ENCODE measurements around the gene JAKMIP1.

Gene JAKMIP1

GRCh38 chr4:6114601-6115000 lies 85.7 kb downstream of the JAKMIP1 start:
- DNase-seq: no peak

GRCh38 chr4:6114181-6114580 lies 86.2 kb downstream of the JAKMIP1 start:
- no peak for DNase-seq

- DNase-seq: no peak
Observed at GRCh38 chr4:6113641-6114040, 86.7 kb downstream of the JAKMIP1 start.

GRCh38 chr4:6112606-6113290 lies 87.6 kb downstream of the JAKMIP1 start:
- DNase-seq: no peak

GRCh38 chr4:6111354-6111960 lies 88.9 kb downstream of the JAKMIP1 start:
- DNase-seq: no peak

GRCh38 chr4:6110681-6111353 lies 89.5 kb downstream of the JAKMIP1 start:
- DNase-seq: no peak

GRCh38 chr4:6109842-6110560 lies 90.3 kb downstream of the JAKMIP1 start:
- DNase-seq: no peak

- no peak for DNase-seq
Observed at GRCh38 chr4:6107886-6108285, 92.5 kb downstream of the JAKMIP1 start.

GRCh38 chr4:6107114-6107791 lies 93.1 kb downstream of the JAKMIP1 start:
- no peak for DNase-seq

GRCh38 chr4:6106156-6106555 lies 94.2 kb downstream of the JAKMIP1 start:
- DNase-seq: no peak

- no peak for DNase-seq
Observed at GRCh38 chr4:6105311-6105911, 94.9 kb downstream of the JAKMIP1 start.

GRCh38 chr4:6104541-6105130 lies 95.7 kb downstream of the JAKMIP1 start:
- no peak for DNase-seq

- peak; percentile 35 for DNase-seq
Observed at GRCh38 chr4:6097581-6097980, 102.8 kb downstream of the JAKMIP1 start.

- DNase-seq: no peak
Observed at GRCh38 chr4:6095897-6096296, 104.5 kb downstream of the JAKMIP1 start.

- DNase-seq: peak; percentile 78
Observed at GRCh38 chr4:6095023-6095752, 105.2 kb downstream of the JAKMIP1 start.

- DNase-seq: no peak
Observed at GRCh38 chr4:6093671-6094070, 106.7 kb downstream of the JAKMIP1 start.

GRCh38 chr4:6092971-6093370 lies 107.4 kb downstream of the JAKMIP1 start:
- peak; percentile 0 for DNase-seq

- DNase-seq: no peak
Observed at GRCh38 chr4:6092131-6092530, 108.2 kb downstream of the JAKMIP1 start.

- no peak for DNase-seq
Observed at GRCh38 chr4:6090931-6091330, 109.4 kb downstream of the JAKMIP1 start.

- no peak for DNase-seq
Observed at GRCh38 chr4:6088950-6089349, 111.4 kb downstream of the JAKMIP1 start.

- peak; percentile 2 for DNase-seq
Observed at GRCh38 chr4:6087669-6088341, 112.5 kb downstream of the JAKMIP1 start.
